ENCODE results near the gene ADAMTSL4. TPM values are rescaled to one million over a fixed set of nuclear protein-coding genes. Genes with fewer than 3 reads are reported as not detected.

Gene ADAMTSL4
- total and polyA plus RNA-seq, 5 donors, result 22.6 to 57.0 (median 34.9) TPM

- intact Hi-C loops (cut with DNase I), result no loop called here
- H3K27ac ChIP-seq (ENCODE audit: low read length), result no peak overlapping the region
- DNase-seq (peak in 2 of 3 donors; percentile 37 to 66), ATAC-seq (no peak)
- no peak overlapping the region for H3K4me3 ChIP-seq (ENCODE audit: low read length)
- WGBS, result 70% methylated on average over 26 of the region's 26 CpGs
- peaks cover 12% of the 10 kb centered on the region for H3K4me1 ChIP-seq (ENCODE audit: control insufficient read depth, insufficient read depth, low read length)
- no peaks in the 10 kb centered on the region for H3K9me3 ChIP-seq (ENCODE audit: control insufficient read depth, low read length)
- H3K27me3 ChIP-seq (ENCODE audit: control insufficient read depth, insufficient read depth), result no peaks in the 10 kb centered on the region
Observed at GRCh38 chr1:150555971-150556865, 7.0 kb downstream of the ADAMTSL4 start.

- no peak overlapping the region for H3K27ac ChIP-seq (ENCODE audit: low read length)
Observed at GRCh38 chr1:150557065-150557600, 7.9 kb downstream of the ADAMTSL4 start.

GRCh38 chr1:150557813-150558212 lies 8.6 kb downstream of the ADAMTSL4 start:
- no peaks in the 10 kb centered on the region for H3K9me3 ChIP-seq (ENCODE audit: control insufficient read depth, low read length)
- peaks cover 15% of the 10 kb centered on the region for H3K4me1 ChIP-seq (ENCODE audit: control insufficient read depth, insufficient read depth, low read length)
- H3K27ac ChIP-seq (ENCODE audit: low read length), result no peak overlapping the region
- H3K27me3 ChIP-seq (ENCODE audit: control insufficient read depth, insufficient read depth), result no peaks in the 10 kb centered on the region
- ATAC-seq (no peak), DNase-seq (peak in 1 of 3 donors; percentile 51)
- intact Hi-C loops (cut with DNase I), result no loop called here
- 85% methylated on average over 15 of the region's 15 CpGs for WGBS
- H3K4me3 ChIP-seq (ENCODE audit: low read length), result no peak overlapping the region

More at GRCh38 chr1:150557065-150557600, 7.9 kb downstream of the ADAMTSL4 start:
- DNase-seq (peak in 2 of 3 donors; percentile 52 to 68), ATAC-seq (no peak)
- 90% methylated on average over 26 of the region's 26 CpGs for WGBS
- no peaks in the 10 kb centered on the region for H3K9me3 ChIP-seq (ENCODE audit: control insufficient read depth, low read length)
- peaks cover 12% of the 10 kb centered on the region for H3K4me1 ChIP-seq (ENCODE audit: control insufficient read depth, insufficient read depth, low read length)
- H3K27me3 ChIP-seq (ENCODE audit: control insufficient read depth, insufficient read depth), result no peaks in the 10 kb centered on the region
- intact Hi-C loops (cut with DNase I), result no loop called here
- H3K4me3 ChIP-seq (ENCODE audit: low read length), result no peak overlapping the region

- ATAC-seq, result no peak
- intact Hi-C loops (cut with DNase I), result no loop called here
- peak in 1 of 3 donors; percentile 49 for DNase-seq
- 78% methylated on average over 15 of the region's 15 CpGs for WGBS
- Histone ChIP-seq H3K4me3 (ENCODE audit: low read length) (no peak overlapping the region), H3K27me3 (ENCODE audit: control insufficient read depth, insufficient read depth) (no peaks in the 10 kb centered on the region), H3K9me3 (ENCODE audit: control insufficient read depth, low read length) (no peaks in the 10 kb centered on the region), H3K4me1 (ENCODE audit: control insufficient read depth, insufficient read depth, low read length) (peaks cover 17% of the 10 kb centered on the region), H3K27ac (ENCODE audit: low read length) (no peak overlapping the region)
Observed at GRCh38 chr1:150558303-150558704, 9.1 kb downstream of the ADAMTSL4 start.

GRCh38 chr1:150558761-150559655 lies 9.8 kb downstream of the ADAMTSL4 start:
- Histone ChIP-seq H3K4me1 (ENCODE audit: control insufficient read depth, insufficient read depth, low read length) (peaks cover 22% of the 10 kb centered on the region), H3K27me3 (ENCODE audit: control insufficient read depth, insufficient read depth) (no peaks in the 10 kb centered on the region), H3K4me3 (ENCODE audit: low read length) (no peak overlapping the region), H3K27ac (ENCODE audit: low read length) (no peak overlapping the region), H3K9me3 (ENCODE audit: control insufficient read depth, low read length) (no peaks in the 10 kb centered on the region)
- intact Hi-C loops (cut with DNase I), result no loop called here
- peak; percentile 81 to 90 (median 90) for DNase-seq
- 60% methylated on average over 28 of the region's 28 CpGs for WGBS
- ATAC-seq, result peak; percentile 1 to 14

- peaks cover 22% of the 10 kb centered on the region for H3K4me1 ChIP-seq (ENCODE audit: control insufficient read depth, insufficient read depth, low read length)
- no peaks in the 10 kb centered on the region for H3K27me3 ChIP-seq (ENCODE audit: control insufficient read depth, insufficient read depth)
- no peaks in the 10 kb centered on the region for H3K9me3 ChIP-seq (ENCODE audit: control insufficient read depth, low read length)
- H3K4me3 ChIP-seq (ENCODE audit: low read length), result no peak overlapping the region
- DNase-seq (no peak), ATAC-seq (no peak)
- peak overlapping the region; percentile 3 for H3K27ac ChIP-seq (ENCODE audit: low read length)
- 71% methylated on average over 10 of the region's 10 CpGs for WGBS
- intact Hi-C loops (cut with DNase I), result loop anchor here in 2 of 4 donors (2.0 to 10.0 kb wide), 2 partner anchors 61 to 65 kb away; partner anchors contain the start of gene ENSA (in 1 of the 2)
Observed at GRCh38 chr1:150559656-150560010, 10.4 kb downstream of the ADAMTSL4 start.

GRCh38 chr1:150560011-150560438 lies 10.8 kb downstream of the ADAMTSL4 start:
- Histone ChIP-seq H3K27me3 (ENCODE audit: control insufficient read depth, insufficient read depth) (no peaks in the 10 kb centered on the region), H3K9me3 (ENCODE audit: control insufficient read depth, low read length) (no peaks in the 10 kb centered on the region), H3K4me3 (ENCODE audit: low read length) (no peak overlapping the region), H3K27ac (ENCODE audit: low read length) (peak overlapping the region; percentile 97), H3K4me1 (ENCODE audit: control insufficient read depth, insufficient read depth, low read length) (peaks cover 22% of the 10 kb centered on the region)
- DNase-seq (peak; percentile 79 to 90 (median 84)), ATAC-seq (peak; percentile 5 to 19)
- intact Hi-C loops (cut with DNase I), result loop anchor here in 2 of 4 donors (2.0 to 10.0 kb wide), 2 partner anchors 61 to 65 kb away; partner anchors contain the start of gene ENSA (in 1 of the 2)
- WGBS, result 37% methylated on average over 9 of the region's 9 CpGs

GRCh38 chr1:150560576-150561253 lies 11.5 kb downstream of the ADAMTSL4 start:
- WGBS, result 16% methylated on average over 17 of the region's 17 CpGs
- DNase-seq, result peak; percentile 89 to 95 (median 95)
- intact Hi-C loops (cut with DNase I), result loop anchor here in 2 of 4 donors (2.0 to 10.0 kb wide), 2 partner anchors 60 to 64 kb away; partner anchors contain the start of gene ENSA (in 1 of the 2)
- Histone ChIP-seq H3K27ac (ENCODE audit: low read length) (peak overlapping the region; percentile 97), H3K9me3 (ENCODE audit: control insufficient read depth, low read length) (no peaks in the 10 kb centered on the region), H3K4me1 (ENCODE audit: control insufficient read depth, insufficient read depth, low read length) (peaks cover 22% of the 10 kb centered on the region), H3K4me3 (ENCODE audit: low read length) (peak overlapping the region; percentile 54), H3K27me3 (ENCODE audit: control insufficient read depth, insufficient read depth) (no peaks in the 10 kb centered on the region)
- peak; percentile 56 to 61 for ATAC-seq

- no peaks in the 10 kb centered on the region for H3K27me3 ChIP-seq (ENCODE audit: control insufficient read depth, insufficient read depth)
- ATAC-seq (peak; percentile 88 to 91), DNase-seq (peak; percentile 95 to 97 (median 97))
- H3K4me3 ChIP-seq (ENCODE audit: low read length), result peak overlapping the region; percentile 54
- H3K9me3 ChIP-seq (ENCODE audit: control insufficient read depth, low read length), result no peaks in the 10 kb centered on the region
- intact Hi-C loops (cut with DNase I), result loop anchor here in 2 of 4 donors (2.0 to 10.0 kb wide), 2 partner anchors 59 to 63 kb away; partner anchors contain the start of gene ENSA (in 1 of the 2)
- H3K27ac ChIP-seq (ENCODE audit: low read length), result peak overlapping the region; percentile 97
- WGBS, result under 1% methylated on average over 32 of the region's 32 CpGs
- H3K4me1 ChIP-seq (ENCODE audit: control insufficient read depth, insufficient read depth, low read length), result peaks cover 22% of the 10 kb centered on the region
Observed at GRCh38 chr1:150561254-150561973, 12.2 kb downstream of the ADAMTSL4 start.
